HG02884 (cell line): ENCODE measurements around the gene CUEDC2.

Experiments used
- ATAC-seq: cut with Tn5 transposase; IDR thresholded peaks from one replicate; pipeline ENCODE4 v1.9.1; 2021; ENCODE audit warnings: mild to moderate bottlenecking, moderate library complexity; ENCODE audit not compliant: unreplicated experiment

CUEDC2 gene

GRCh38 chr10:102411341-102412255, 20.8 kb downstream of the CUEDC2 start:
- no peak for ATAC-seq

- ATAC-seq, result no peak
Observed at GRCh38 chr10:102410429-102411073, 21.8 kb downstream of the CUEDC2 start.

- ATAC-seq, result no peak
Observed at GRCh38 chr10:102409604-102410428, 22.6 kb downstream of the CUEDC2 start.

DNA sequence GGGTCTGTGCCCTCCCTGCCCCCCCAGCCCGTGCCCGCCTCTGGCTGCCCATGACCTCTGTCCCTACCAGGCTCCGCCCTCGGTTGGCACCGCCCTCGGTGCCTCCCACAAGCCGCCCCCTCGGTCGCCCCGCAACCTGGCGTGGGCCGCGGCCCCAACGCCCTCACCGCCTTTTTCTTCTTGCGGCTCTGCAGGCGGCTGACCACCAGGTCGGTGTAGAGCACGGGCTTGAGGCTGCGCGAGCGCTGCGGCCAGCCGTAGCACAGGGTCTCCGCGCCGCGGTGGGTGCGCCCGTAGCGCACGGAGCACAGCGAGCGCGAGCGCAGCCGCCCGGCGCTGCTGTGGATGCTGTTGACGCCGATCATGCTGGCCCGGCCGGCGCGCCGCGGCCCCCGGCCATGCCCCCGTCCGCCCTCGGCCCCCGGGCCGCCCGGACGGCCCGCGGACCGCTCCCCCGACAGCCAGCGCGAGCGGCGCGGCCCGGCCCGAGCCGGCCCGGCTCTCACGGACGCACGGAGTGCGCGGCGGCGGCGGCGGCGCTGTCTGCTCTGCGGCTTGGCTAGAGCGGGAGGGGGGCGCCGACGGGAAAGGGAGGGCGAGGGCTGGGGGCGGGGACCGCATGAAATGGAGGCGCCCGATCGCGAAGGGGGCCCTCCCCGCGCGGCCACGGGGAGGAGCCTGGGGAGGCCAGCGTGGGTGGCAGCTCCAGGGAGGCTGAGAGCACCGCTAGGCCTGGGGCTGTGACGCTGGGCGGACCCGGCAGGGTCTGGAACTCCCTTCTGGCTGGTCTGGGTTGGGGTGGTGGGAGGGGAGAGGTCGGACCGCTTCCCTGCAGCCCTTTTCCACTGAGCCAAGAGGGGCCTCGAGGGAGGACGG, 23.4 kb downstream of the CUEDC2 start:
- ATAC-seq, result no peak

GRCh38 chr10:102408131-102408727, 24.1 kb downstream of the CUEDC2 start:
- ATAC-seq, result no peak

GRCh38 chr10:102407425-102408130, 24.8 kb downstream of the CUEDC2 start:
- ATAC-seq, result no peak

GRCh38 chr10:102406815-102407214, 25.6 kb downstream of the CUEDC2 start:
- no peak for ATAC-seq

DNA sequence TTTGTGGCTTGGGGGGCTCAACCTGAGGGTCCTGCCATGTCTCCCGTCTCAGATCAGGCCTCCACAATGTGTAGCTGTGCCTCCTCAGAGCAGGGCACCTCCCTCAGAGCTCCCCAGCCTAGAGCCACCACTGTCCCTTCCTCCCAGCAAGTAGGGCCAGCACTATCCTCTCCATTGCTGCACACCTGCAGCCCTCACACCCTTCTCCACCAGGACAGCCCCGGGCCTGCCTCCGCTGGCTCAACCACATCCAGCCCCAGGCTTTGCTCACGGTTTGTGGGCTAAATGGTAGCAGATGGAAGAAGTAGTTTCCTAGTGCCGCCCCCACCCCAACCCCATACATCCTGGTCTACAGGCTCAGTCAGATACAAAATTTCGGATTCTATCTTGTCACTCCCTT, 26.7 kb downstream of the CUEDC2 start:
- ATAC-seq, result no peak

GRCh38 chr10:102405108-102405571, 27.2 kb downstream of the CUEDC2 start:
- ATAC-seq, result no peak

DNA sequence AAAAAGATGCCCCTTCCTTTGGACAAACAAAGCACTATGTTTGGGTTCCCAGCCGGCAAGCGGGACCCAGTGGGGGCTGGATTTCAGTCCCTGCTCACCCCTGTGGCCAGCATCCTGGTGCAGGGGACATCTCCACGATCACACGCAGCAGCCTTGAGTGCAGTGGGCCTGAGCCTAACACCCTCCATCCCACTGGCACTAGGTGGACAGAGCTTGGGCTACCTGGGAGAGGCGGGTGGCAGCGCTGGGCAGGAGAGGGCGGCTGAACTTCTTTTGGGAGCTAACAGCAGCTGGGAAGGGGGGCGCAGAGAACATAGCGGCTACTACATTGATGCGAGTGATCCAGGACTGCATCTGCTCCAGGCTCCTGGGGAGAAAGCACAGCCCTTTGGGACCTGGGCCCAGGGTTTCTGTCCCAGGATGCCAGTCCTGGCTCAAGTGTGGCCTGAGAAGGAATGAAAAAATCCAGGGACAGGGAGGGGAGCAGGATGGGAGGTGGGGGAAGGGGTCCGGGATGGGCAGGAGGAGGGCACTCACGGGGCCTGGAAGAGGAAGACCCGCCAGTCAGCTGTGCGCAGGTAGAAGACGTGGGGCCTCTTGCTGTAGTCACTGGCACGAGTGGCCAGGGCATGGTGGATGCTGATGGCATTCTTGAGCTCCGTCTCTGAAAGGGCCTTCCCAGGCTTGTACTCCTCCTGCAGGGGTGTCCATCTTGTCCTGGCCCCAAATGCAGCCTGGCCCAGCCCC, 27.8 kb downstream of the CUEDC2 start:
- ATAC-seq, result no peak

GRCh38 chr10:102403115-102403514, 29.3 kb downstream of the CUEDC2 start:
- no peak for ATAC-seq

DNA sequence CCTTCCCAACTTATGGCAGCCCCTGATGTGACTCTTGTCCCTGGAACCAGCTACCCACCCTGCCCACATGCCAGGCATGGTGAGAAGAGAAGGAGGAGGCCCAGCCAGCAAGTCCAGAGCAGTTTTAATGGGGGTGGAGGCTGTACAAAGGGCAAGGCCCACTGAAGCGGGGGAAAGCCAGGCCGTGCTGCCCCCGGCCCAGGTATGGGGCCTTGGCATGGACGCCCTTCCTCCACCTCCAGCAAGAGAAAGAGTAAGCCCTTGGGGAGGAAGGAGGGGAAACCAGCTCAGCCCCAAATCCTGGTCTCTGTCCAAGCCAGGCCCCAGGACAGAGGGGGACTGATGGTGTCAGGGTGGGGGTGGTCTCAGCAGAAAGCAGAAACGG, 29.9 kb downstream of the CUEDC2 start:
- ATAC-seq, result no peak

DNA sequence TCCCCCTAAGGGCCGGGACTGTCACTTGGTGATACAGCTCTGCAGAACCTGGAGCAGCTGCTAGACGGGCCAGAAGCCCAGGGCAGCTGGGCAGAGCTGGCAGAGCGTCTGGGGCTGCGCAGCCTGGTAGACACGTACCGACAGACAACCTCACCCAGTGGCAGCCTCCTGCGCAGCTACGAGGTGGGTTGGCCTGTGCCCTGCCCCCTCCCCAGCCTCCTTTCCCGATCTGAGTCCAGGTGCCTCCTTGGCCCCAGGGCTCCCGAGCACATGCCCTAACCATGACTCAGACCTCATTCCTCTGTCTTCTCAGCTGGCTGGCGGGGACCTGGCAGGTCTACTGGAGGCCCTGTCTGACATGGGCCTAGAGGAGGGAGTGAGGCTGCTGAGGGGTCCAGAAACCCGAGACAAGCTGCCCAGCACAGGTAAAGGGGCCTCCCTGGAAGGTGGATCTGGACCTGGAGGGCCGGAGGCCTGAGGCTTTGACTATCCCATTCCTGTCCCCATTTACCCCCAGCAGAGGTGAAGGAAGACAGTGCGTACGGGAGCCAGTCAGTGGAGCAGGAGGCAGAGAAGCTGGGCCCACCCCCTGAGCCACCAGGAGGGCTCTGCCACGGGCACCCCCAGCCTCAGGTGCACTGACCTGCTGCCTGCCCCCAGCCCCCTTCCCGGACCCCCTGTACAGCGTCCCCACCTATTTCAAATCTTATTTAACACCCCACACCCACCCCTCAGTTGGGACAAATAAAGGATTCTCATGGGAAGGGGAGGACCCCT, 30.5 kb downstream of the CUEDC2 start:
- no peak for ATAC-seq

GRCh38 chr10:102401342-102401654, 31.1 kb downstream of the CUEDC2 start:
- ATAC-seq, result no peak

GRCh38 chr10:102400598-102401341, 31.6 kb downstream of the CUEDC2 start:
- ATAC-seq, result no peak

DNA sequence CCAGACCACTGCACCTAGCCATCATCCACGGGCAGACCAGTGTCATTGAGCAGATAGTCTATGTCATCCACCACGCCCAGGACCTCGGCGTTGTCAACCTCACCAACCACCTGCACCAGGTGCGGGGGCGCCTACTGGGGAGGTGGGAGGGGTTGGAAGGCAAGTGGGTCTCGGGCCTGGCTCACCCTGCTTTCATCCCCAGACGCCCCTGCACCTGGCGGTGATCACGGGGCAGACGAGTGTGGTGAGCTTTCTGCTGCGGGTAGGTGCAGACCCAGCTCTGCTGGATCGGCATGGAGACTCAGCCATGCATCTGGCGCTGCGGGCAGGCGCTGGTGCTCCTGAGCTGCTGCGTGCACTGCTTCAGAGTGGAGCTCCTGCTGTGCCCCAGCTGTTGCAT, 32.3 kb downstream of the CUEDC2 start:
- ATAC-seq, result no peak
